ENCODE measurements around the gene CCDC15. TPM values are rescaled to one million over a fixed set of nuclear protein-coding genes. Genes with fewer than 3 reads are reported as not detected.

CCDC15 gene
- total RNA-seq, 4 donors from 2014 or later = 2.0 to 11.5 (median 3.8) TPM

GRCh38 chr11:124945826-124946225, 8.2 kb upstream of the CCDC15 start:
- no peak for TF ChIP-seq POLR2AphosphoS5 (IDR thresholded peaks at IDR 0.05)
- TF ChIP-seq POLR2A (IDR thresholded peaks at IDR 0.05) = no peak
- no peak for TF ChIP-seq CTCF (IDR thresholded peaks at IDR 0.05)
- TF ChIP-seq EP300 (IDR thresholded peaks at IDR 0.05) = no peak

GRCh38 chr11:124946735-124947141, 7.3 kb upstream of the CCDC15 start:
- Histone ChIP-seq H3K27me3 (no peaks in the 10 kb centered on the region), H3K9me3 (no peaks in the 10 kb centered on the region), H3K36me3 (no peaks in the 10 kb centered on the region), H3K4me1 (no peaks in the 10 kb centered on the region), H3K4me3 (no peak overlapping the region), H3K27ac (no peak overlapping the region)
- TF ChIP-seq CTCF (IDR thresholded peaks at IDR 0.05) (no peak), POLR2A (IDR thresholded peaks at IDR 0.05) (no peak), POLR2AphosphoS5 (IDR thresholded peaks at IDR 0.05) (no peak), EP300 (IDR thresholded peaks at IDR 0.05) (no peak)
- no peak for DNase-seq (ENCODE audit: low spot score in 2 of 2)
- WGBS = 42% methylated on average over 2 of the region's 2 CpGs

More at GRCh38 chr11:124945826-124946225, 8.2 kb upstream of the CCDC15 start:
- peaks cover 2% of the 10 kb centered on the region for H3K27me3 ChIP-seq
- no peaks in the 10 kb centered on the region for H3K9me3 ChIP-seq
- WGBS = 82% methylated on average over 6 of the region's 6 CpGs
- no peaks in the 10 kb centered on the region for H3K36me3 ChIP-seq
- no peak for DNase-seq (ENCODE audit: low spot score in 2 of 2)
- H3K27ac ChIP-seq = no peak overlapping the region
- H3K4me1 ChIP-seq = no peaks in the 10 kb centered on the region
- no peak overlapping the region for H3K4me3 ChIP-seq

GRCh38 chr11:124950601-124951330, 3.2 kb upstream of the CCDC15 start:
- H3K4me1 ChIP-seq = peaks cover 17% of the 10 kb centered on the region
- H3K27me3 ChIP-seq = no peaks in the 10 kb centered on the region
- H3K36me3 ChIP-seq = no peaks in the 10 kb centered on the region
- no peak overlapping the region for H3K4me3 ChIP-seq
- H3K9me3 ChIP-seq = no peaks in the 10 kb centered on the region
- TF ChIP-seq CTCF (IDR thresholded peaks at IDR 0.05) (no peak), POLR2AphosphoS5 (IDR thresholded peaks at IDR 0.05) (no peak), POLR2A (IDR thresholded peaks at IDR 0.05) (no peak), EP300 (IDR thresholded peaks at IDR 0.05) (no peak)
- no peak overlapping the region for H3K27ac ChIP-seq
- DNase-seq (ENCODE audit: low spot score in 2 of 2) = no peak

- Histone ChIP-seq H3K27ac (no peak overlapping the region), H3K36me3 (no peaks in the 10 kb centered on the region), H3K4me3 (no peak overlapping the region), H3K4me1 (peaks cover 17% of the 10 kb centered on the region), H3K9me3 (no peaks in the 10 kb centered on the region), H3K27me3 (no peaks in the 10 kb centered on the region)
- TF ChIP-seq POLR2A (IDR thresholded peaks at IDR 0.05) (no peak), POLR2AphosphoS5 (IDR thresholded peaks at IDR 0.05) (no peak), CTCF (IDR thresholded peaks at IDR 0.05) (no peak), EP300 (IDR thresholded peaks at IDR 0.05) (no peak)
- no peak for DNase-seq (ENCODE audit: low spot score in 2 of 2)
- WGBS = 94% methylated on average over 3 of the region's 3 CpGs
Measured at GRCh38 chr11:124951341-124951740, 2.7 kb upstream of the CCDC15 start.

GRCh38 chr11:124954590-124954955, 571 bp downstream of the CCDC15 start:
- peaks cover 17% of the 10 kb centered on the region for H3K4me1 ChIP-seq
- no peaks in the 10 kb centered on the region for H3K27me3 ChIP-seq
- no peaks in the 10 kb centered on the region for H3K36me3 ChIP-seq
- peak overlapping the region; percentile 65 for H3K4me3 ChIP-seq
- WGBS = 26% methylated on average over 6 of the region's 6 CpGs
- TF ChIP-seq EP300 (IDR thresholded peaks at IDR 0.05) = no peak
- no peak for TF ChIP-seq CTCF (IDR thresholded peaks at IDR 0.05)
- TF ChIP-seq POLR2AphosphoS5 (IDR thresholded peaks at IDR 0.05) = no peak
- no peak for TF ChIP-seq POLR2A (IDR thresholded peaks at IDR 0.05)
- H3K9me3 ChIP-seq = no peaks in the 10 kb centered on the region
- no peak for DNase-seq (ENCODE audit: low spot score in 2 of 2)
- H3K27ac ChIP-seq = peak overlapping the region; percentile 67

Data from suprapubic skin (tissue), 4 donors.